Embryonic facial prominence (tissue), 1 donor: ENCODE measurements around the gene CCM2.
"Not testable (repeated sequence)": the region's sequence is repeated elsewhere in the genome, so short reads cannot be mapped to it uniquely, and the experiment has no call there.

Experiments used
- DNase-seq: peaks from one replicate; pipeline ENCODE4 v3.0.0-alpha.2; 2016; ENCODE audit errors: extremely low spot score

Gene CCM2

DNA sequence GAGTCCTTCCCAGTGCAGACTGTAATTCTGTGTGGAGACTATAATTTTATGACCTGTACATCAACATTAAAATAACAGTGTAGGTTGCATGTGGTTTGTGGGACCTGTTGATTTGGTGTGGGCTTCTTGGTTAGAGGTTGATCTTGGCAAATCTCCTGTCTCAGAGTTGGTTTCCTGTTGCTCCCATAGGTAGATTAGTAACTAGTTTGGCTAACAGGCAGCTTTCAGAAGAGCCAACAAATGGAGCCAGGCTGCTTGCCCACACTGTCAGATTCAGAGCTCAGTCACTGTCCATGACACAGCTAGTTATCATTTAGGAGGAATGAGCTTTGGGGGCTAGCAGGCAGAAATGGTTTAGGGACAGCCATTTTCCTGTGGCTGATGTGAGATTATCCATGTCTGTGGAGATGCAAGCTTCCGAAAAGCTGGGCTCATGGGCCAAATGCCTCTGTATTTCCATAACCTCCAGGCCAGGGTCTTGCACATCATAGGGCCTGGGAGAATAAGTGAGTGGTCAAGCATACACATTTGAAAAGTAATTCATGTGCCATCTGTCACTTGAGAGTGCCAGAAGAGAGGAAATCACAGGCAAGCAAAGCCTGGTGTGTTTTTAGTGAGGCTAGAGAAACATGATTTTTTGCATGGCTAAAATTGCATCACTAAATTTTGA is 33.4 kb downstream of the CCM2 start:
- no peak for DNase-seq

DNA sequence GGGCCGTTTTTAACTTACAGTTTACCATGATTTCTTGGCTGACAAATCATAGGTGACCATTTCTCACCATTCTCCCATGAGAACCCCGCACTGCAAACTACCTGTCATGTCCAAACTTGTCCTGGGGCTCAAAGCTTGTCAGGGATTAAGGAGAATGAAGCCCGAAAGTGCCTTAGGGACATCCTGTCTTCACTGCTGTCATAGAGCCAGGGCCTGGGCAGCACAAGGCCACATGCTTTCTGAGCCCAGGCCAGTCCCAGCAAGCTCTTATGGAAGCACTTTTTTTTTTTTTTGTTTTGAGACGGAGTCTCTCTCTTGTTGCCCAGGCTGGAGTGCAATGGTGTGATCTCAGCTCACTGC is 33.9 kb downstream of the CCM2 start:
- no peak for DNase-seq

DNA sequence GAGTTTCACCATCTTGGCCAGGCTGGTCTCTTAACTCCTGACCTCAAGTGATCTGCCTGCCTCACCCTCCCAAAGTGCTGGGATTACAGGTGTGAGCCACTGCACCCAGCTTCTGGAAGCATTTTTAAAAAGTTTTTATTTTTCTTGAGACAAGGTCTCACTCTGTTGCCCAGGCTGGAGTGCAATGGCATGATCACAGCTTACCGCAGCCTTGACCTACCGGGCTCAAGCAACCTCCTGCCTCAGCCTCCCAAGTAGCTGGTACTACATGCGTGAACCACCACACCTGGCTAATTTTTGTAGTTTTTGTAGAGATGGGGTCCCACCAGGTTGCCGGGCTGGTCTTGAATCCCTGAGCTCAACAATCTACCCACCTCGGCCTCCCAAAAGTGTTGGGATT is 34.7 kb downstream of the CCM2 start:
- not testable (repeated sequence) for DNase-seq

DNA sequence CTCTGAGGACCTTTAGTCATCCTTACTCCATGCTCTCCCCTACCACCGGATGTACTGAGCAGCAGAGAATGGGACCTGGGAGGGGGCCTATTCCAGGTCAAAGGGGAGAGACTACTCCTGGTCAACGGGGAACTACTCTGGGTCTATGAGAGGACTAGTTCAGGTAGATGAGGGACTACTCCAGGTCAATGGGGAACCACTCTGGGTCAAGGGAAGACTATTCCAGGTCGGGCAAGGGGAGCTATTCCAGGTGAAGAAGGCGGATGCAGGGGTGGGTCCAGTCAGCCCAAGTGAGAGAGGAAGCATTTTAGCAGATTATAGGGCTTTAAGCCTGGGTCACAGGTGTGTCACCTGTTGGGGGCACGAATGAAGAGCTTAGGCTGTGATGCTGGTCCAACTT is 35.4 kb downstream of the CCM2 start:
- DNase-seq, result no peak

DNA sequence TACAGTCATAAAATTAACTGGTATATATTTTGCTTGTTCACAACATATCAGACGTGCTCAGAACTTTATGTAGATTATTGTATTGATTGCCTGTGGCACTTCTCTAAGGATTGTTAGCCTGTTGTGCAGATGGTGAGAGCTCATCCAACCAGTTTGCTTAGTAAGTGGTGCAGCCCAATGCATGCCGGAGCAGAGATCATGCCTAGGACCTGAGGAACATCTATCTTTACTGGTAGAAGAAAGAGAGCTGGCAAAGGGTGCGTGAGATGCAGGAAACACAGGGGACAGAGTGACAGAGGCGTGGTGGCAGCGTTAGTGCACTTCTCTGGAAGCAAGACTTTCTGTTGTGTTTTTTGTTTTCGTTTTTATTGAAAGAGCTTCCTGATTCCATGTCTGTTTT is 35.9 kb downstream of the CCM2 start:
- DNase-seq, result no peak

- no peak for DNase-seq
Observed at GRCh38 chr7:45036317-45036716, 36.3 kb downstream of the CCM2 start.

DNA sequence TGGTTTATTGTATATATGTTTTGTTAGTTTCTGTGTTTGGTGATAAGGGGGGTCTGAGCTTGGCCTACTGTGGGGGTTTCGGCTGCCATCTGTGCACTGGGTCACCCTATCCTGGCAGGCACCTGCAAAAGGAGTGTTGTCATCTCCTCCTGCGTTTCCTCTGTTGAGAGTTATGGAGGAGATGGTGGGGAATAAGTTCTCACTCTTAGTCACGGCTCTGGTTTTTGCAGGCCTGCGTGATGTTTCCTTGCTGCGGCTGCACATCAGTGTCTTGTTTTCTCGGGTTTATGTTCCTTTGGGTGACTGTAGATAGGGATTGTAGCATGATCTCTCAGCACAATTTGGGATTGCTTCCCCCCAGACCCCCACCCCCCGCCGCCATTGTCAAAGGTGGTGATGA is 36.8 kb downstream of the CCM2 start:
- DNase-seq, result no peak

DNA sequence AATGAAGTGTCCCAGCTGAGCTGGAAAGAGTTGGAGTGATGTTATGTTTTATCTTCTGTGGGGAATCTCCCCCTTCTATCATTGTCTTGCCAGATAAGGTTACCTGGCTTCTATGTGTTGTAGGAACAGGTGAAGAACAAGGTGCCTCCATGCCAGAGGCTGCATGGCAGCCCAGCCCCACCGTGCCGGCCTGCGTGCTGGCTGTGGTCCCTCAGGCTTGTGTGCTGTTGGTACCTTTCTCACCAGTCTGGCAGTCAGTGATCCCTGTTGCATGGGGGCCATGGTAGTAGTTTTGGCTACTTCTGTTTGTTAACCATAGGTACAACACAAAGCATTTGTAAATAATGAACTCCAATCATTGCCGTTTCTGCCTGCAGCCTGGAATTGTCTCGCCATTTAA is 37.9 kb downstream of the CCM2 start:
- DNase-seq, result no peak

- no peak for DNase-seq
Observed at GRCh38 chr7:45039106-45039505, 39.1 kb downstream of the CCM2 start.

GRCh38 chr7:45044338-45044737 is 44.3 kb downstream of the CCM2 start:
- no peak for DNase-seq

DNA sequence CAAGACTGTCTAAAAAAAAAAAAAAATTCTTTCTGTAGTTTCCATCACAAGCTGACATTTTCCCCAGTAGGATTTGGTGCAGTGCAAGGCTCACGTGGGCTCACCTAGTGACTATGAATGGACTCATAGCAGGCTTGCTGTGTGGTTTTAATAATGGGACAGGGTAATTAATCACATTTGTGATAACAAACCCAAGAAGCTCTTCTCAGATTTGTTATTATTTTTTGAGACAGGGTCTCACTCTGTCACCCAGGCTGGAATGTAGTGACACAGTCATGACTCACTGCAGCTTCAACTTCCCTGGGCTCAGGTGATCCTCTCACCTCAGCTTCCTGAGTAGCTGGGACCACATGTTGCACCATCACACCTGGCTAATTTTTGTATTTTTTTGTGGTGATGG is 48.7 kb downstream of the CCM2 start:
- no peak for DNase-seq

DNA sequence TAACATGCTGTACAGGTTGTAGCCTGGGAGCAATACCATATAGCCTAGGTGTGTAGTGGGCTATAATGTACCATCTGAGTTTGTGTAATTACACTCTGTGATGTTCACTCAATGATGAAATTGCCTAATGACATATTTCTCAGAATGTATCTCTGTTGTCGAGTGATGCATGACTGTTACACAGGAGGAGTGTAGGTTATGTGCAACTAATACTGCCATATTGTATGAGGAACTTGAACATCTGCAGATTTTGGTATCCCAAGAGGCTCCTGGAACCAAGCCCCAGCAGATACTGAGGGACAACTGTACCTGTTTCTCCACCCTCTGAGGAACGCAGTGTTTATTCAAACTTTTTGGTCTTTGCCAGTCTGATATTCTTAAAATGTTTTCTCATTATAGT is 50.2 kb downstream of the CCM2 start:
- DNase-seq, result no peak

- no peak for DNase-seq
Observed at GRCh38 chr7:45052011-45052410, 52.0 kb downstream of the CCM2 start.

- DNase-seq, result no peak
Observed at GRCh38 chr7:45053401-45053800, 53.4 kb downstream of the CCM2 start.

- no peak for DNase-seq
Observed at GRCh38 chr7:45053941-45054340, 53.9 kb downstream of the CCM2 start.

GRCh38 chr7:45054442-45054841 is 54.4 kb downstream of the CCM2 start:
- DNase-seq, result no peak

DNA sequence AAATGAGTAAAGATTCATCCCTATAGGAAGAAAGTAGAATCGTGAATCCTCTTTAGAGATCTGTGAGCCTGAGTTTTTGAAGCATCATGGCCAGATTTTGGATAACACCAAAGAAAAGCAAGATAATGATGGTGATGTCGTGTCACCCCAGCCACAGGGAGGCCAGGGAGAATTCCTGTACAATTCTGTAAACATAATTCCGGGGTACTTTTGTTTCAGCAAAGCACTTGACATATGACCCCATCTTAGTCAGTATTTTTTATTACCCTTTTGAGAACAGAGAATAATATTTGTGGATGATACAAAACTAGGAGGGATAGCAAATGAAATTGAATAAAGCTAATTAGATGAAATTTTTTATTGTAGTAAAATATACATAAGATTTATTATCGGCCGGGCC is 55.0 kb downstream of the CCM2 start:
- no peak for DNase-seq

GRCh38 chr7:45055594-45056219 is 55.7 kb downstream of the CCM2 start:
- DNase-seq, result no peak

DNA sequence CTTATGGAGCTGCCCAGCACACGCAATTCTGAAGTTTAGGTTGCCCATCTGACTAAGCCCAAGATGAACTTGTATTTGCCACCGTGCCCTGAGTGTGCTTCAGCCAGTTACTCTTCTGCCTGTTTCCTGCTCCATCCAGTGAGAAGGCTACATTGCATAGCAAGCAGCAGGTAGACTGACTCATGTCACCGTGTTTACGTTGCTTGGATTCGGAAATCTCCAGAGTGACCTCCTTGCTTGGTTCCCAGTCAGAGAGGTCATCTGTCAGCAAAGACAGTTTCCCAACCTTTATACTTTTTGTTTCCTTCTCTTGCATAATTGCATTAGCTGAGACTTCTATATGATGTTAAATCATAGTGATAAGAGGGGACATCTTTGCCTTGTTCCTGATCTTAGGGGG is 57.9 kb downstream of the CCM2 start:
- DNase-seq, result no peak

GRCh38 chr7:45060295-45060694 is 60.3 kb downstream of the CCM2 start:
- no peak for DNase-seq

GRCh38 chr7:45061352-45061751 is 61.4 kb downstream of the CCM2 start:
- no peak for DNase-seq

GRCh38 chr7:45061806-45062425 is 61.9 kb downstream of the CCM2 start:
- DNase-seq, result no peak

DNA sequence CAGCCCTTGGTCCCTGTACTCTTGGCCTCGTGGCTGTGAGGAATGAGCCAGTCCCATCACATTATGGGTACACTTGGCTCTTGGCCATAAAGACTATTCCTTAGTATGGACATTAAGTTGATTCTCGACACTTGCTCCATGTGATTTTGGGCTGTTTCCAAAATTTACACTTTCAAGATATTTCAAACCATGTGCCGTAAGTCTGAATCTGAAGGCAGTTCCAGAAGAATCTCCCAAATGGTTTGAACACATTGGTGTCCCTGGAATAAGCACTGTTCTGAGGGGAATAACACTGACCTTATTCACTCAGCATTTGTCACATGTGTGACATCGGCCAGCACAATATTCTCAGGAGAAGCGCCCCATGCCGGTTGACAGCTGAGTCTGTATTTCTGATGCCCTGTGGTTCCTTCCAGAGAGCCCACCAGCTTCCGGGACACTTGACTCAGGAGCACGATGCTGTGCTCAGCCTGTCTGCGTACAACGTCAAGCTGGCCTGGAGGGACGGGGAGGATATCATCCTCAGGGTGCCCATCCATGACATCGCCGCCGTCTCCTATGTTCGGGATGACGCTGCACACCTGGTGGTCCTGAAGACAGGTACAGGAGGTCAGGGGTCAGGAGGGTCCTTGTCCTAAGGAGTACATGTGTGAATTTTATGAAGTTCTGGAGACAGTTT is 64.2 kb downstream of the CCM2 start:
- DNase-seq, result no peak
